ENCODE data around the gene LRP1B.

- TF ChIP-seq ZNF274 (IDR thresholded peaks at IDR 0.05; ENCODE audit: low read depth, low read length) (no peak), SUZ12 (IDR thresholded peaks at IDR 0.05; ENCODE audit: extremely low read depth, insufficient read depth, insufficient read length) (no peak), YY1 (IDR thresholded peaks at IDR 0.05; ENCODE audit: insufficient read depth, insufficient read length) (no peak)
Observed at GRCh38 chr2:140893685-140894084, 1237.1 kb downstream of the LRP1B start.

Measured in NT2/D1 (cell line).